H1 (cell line): ENCODE data around the gene ELF4. TPM values are rescaled to one million over a fixed set of nuclear protein-coding genes. Genes with fewer than 3 reads are reported as not detected.

Source experiments
- ATF2 ChIP-seq: IDR thresholded peaks from 2 replicates; pipeline ENCODE4 v1.6.1; 2012; ENCODE audit warnings: low read length, inconsistent platforms
- CTBP2 ChIP-seq: IDR thresholded peaks from 2 replicates; pipeline ENCODE4 v1.7.0; 2011; ENCODE audit warnings: borderline replicate concordance, mild to moderate bottlenecking, moderate library complexity, mixed read lengths, low read length; ENCODE audit not compliant: insufficient read depth, insufficient read length
- SIRT6 ChIP-seq: IDR thresholded peaks from one replicate; pipeline ENCODE4 v1.7.1; 2012; ENCODE audit warnings: low read length, inconsistent platforms
- SIX5 ChIP-seq: IDR thresholded peaks from 2 replicates; pipeline ENCODE4 v1.6.1; 2011; ENCODE audit warnings: mild to moderate bottlenecking, low read depth, low read length
- polyA plus RNA-seq, 7 experiments: library from polyadenylated mRNA; depleted of rRNA in 3 of 7; stranded (reverse) in 5 of 7; unstranded in 2 of 7; fragments of >200 nt in 5 of 7; fragments of 200-250 nt in 2 of 7; gene quantifications; 1 replicate in 5 of 7; 2 replicates in 1 of 7; 4 replicates in 1 of 7; pipeline versions ENCODE4 v1.2.1 to v1.2.3, GENCODE V29; 2011 to 2013; ENCODE audit warnings: missing spikeins in 2 of 7, mixed read lengths in 2 of 7
- total RNA-seq: library from RNA; stranded (reverse); fragmentation: NEBNext Ultra II Directional; extraction: Animal tissue kit (Norgen Biotek cat#: 25700); gene quantifications from 2 replicates; pipeline ENCODE4 v1.2.1, GENCODE V29; 2021
- TF ChIP-seq, protein P1 (sequence below): IDR thresholded peaks from 2 replicates; pipeline ENCODE4 v1.6.1; 2011; ENCODE audit warnings: low read length, improper control_type of control experiment

The ELF4 gene
- total and polyA plus RNA-seq, 2 of the 8 experiments (the other 6 are each of a cell fraction or from before 2014, with no cell fraction given), result 1.8 to 2.0 TPM

- TF ChIP-seq ATF2 (no peak), CTBP2 (no peak), SIX5 (no peak), SIRT6 (no peak)
- TF ChIP-seq, protein P1, sequence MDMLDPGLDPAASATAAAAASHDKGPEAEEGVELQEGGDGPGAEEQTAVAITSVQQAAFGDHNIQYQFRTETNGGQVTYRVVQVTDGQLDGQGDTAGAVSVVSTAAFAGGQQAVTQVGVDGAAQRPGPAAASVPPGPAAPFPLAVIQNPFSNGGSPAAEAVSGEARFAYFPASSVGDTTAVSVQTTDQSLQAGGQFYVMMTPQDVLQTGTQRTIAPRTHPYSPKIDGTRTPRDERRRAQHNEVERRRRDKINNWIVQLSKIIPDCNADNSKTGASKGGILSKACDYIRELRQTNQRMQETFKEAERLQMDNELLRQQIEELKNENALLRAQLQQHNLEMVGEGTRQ, result no peak
Measured at GRCh38 chrX:130121505-130121800, 11.2 kb upstream of the ELF4 start (continued).
